Nephron progenitor cell (in vitro differentiated cells): ENCODE results near the gene IFI44L.

ENCODE experiments used
- DNase-seq: peaks from one replicate; pipeline ENCODE4 v3.0.0; 2021
- H3K27ac Mint-ChIP-seq: 2 replicates; pipeline ENCODE4 v1.8.0; 2021; ENCODE audit warnings: mild to moderate bottlenecking, moderate library complexity, mixed read lengths
- H3K27me3 Mint-ChIP-seq: 2 replicates; pipeline ENCODE4 v1.8.0; 2021; ENCODE audit warnings: mild to moderate bottlenecking, low read depth, mixed read lengths; ENCODE audit not compliant: poor library complexity
- H3K36me3 Mint-ChIP-seq: 2 replicates; pipeline ENCODE4 v1.8.0; 2021; ENCODE audit warnings: low read depth, mixed read lengths
- H3K4me1 Mint-ChIP-seq: 2 replicates; pipeline ENCODE4 v1.8.0; 2021; ENCODE audit warnings: mixed read lengths
- H3K4me3 Mint-ChIP-seq: 2 replicates; pipeline ENCODE4 v1.8.0; 2021; ENCODE audit warnings: mild to moderate bottlenecking, moderate library complexity, mixed read lengths
- H3K9me3 Mint-ChIP-seq: 2 replicates; pipeline ENCODE4 v1.8.0; 2021; ENCODE audit warnings: mild to moderate bottlenecking, moderate library complexity, mixed read lengths
- TF ChIP-seq, protein P1 (sequence below): fragments of 200-600 bp; sonication (generic); IDR thresholded peaks from 2 replicates; pipeline ENCODE4 v1.5.0; 2021; ENCODE audit warnings: antibody characterized with exemption

The IFI44L gene

DNA sequence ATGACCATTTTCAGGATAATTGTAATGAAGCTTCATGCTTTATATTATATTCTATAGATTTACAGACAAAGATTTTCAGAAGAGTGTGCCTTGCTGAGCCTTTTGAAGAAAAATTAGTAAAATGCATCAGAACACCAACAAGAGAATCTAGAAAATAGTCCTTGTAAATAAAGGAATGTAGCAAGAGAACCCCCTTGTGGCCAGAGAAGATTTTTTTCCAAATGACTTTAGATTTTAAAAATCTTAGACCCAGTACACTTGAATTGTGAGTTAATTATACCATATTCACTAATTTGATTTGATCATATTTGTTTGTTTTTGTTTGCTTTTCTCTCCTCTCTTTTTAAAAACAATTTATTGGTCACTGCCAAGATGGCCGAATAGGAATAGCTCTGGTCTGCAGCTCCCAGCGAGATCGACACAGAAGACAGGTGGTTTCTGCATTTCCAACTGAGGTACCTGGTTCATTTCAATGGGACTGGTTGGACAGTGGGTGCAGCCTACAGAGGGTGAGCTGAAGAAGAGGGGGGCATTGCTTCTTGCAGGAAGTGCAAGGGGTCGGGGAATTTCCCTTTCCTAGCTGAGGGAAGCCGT lies 12.8 kb upstream of the IFI44L start:
- H3K27ac Mint-ChIP-seq = no peak overlapping the region
- no peak overlapping the region for H3K4me3 Mint-ChIP-seq
- no peaks in the 10 kb centered on the region for H3K9me3 Mint-ChIP-seq
- no peak for DNase-seq
- no peaks in the 10 kb centered on the region for H3K27me3 Mint-ChIP-seq
- TF ChIP-seq, protein P1, sequence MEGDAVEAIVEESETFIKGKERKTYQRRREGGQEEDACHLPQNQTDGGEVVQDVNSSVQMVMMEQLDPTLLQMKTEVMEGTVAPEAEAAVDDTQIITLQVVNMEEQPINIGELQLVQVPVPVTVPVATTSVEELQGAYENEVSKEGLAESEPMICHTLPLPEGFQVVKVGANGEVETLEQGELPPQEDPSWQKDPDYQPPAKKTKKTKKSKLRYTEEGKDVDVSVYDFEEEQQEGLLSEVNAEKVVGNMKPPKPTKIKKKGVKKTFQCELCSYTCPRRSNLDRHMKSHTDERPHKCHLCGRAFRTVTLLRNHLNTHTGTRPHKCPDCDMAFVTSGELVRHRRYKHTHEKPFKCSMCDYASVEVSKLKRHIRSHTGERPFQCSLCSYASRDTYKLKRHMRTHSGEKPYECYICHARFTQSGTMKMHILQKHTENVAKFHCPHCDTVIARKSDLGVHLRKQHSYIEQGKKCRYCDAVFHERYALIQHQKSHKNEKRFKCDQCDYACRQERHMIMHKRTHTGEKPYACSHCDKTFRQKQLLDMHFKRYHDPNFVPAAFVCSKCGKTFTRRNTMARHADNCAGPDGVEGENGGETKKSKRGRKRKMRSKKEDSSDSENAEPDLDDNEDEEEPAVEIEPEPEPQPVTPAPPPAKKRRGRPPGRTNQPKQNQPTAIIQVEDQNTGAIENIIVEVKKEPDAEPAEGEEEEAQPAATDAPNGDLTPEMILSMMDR = peak; percentile 58
- no peaks in the 10 kb centered on the region for H3K36me3 Mint-ChIP-seq
- H3K4me1 Mint-ChIP-seq = peaks cover 6% of the 10 kb centered on the region

DNA sequence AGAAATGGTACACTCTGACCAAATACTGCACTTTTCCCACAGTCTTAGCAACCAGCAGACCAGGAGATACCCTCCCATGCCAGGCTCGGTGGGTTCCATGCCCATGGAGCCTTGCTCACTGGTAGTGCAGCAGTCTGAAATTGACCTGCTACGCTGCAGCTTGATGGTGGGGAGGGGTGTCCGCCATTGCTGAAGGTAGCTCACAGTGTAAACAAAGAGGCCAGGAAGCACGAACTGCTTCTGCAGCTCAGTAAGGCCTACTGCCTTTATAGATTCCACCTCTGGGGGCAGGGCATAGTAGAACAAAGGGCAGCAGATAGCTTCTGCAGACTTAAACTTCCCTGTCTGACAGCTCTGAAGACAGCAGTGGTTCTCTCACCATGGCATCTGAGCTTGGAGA lies 12.3 kb upstream of the IFI44L start:
- Mint-ChIP-seq H3K36me3 (no peaks in the 10 kb centered on the region), H3K4me1 (peaks cover 6% of the 10 kb centered on the region), H3K27ac (no peak overlapping the region), H3K27me3 (no peaks in the 10 kb centered on the region), H3K4me3 (no peak overlapping the region), H3K9me3 (no peaks in the 10 kb centered on the region)
- TF ChIP-seq, protein P1 = no peak
- no peak for DNase-seq

DNA sequence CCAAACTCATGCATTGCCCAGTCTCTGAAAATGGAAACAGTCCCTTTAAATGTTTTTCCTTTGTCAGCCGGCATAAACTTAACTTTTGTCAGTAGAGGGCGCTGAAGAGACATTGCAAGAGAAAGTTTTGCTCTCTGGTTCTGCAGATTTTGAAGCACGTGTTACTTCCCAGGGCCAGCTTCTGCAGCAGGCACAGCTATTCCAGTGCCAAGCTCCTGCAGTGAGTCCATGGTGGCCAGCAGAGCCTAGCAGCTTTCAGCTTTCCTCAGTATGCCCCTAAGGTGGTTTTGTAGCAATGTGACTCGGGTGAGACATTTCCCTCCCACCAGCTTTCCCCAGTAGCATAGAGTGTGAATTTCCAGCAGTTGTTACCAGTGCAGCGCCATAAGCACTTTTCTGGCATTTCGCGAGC lies 2.6 kb upstream of the IFI44L start:
- H3K4me3 Mint-ChIP-seq = no peak overlapping the region
- peaks cover 12% of the 10 kb centered on the region for H3K27me3 Mint-ChIP-seq
- H3K27ac Mint-ChIP-seq = no peak overlapping the region
- H3K4me1 Mint-ChIP-seq = peaks cover 6% of the 10 kb centered on the region
- H3K36me3 Mint-ChIP-seq = no peaks in the 10 kb centered on the region
- TF ChIP-seq, protein P1 = peak; percentile 88
- no peaks in the 10 kb centered on the region for H3K9me3 Mint-ChIP-seq
- peak; percentile 56 for DNase-seq

DNA sequence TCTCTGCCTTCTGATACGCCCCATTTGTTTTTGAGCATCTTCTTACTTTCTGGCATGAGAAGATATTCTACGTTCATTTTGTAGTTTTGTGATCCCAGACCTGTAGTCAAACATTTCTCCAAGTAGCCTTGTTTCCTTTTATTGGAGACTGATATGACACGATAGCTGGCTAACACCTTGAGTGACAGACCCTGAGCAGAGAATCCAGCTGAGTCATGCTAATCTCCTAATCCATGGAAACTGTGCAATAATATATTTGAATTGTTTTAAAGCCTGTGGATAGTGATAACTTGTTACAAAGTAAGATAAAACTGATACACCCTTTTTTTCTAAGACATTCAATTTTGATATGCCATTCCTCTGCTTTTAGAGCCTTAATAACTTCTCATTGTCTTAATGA lies 1.2 kb upstream of the IFI44L start:
- Mint-ChIP-seq H3K27me3 (peaks cover 13% of the 10 kb centered on the region), H3K27ac (no peak overlapping the region), H3K9me3 (no peaks in the 10 kb centered on the region), H3K4me3 (no peak overlapping the region), H3K36me3 (no peaks in the 10 kb centered on the region), H3K4me1 (peaks cover 6% of the 10 kb centered on the region)
- DNase-seq = no peak
- TF ChIP-seq, protein P1 = no peak

DNA sequence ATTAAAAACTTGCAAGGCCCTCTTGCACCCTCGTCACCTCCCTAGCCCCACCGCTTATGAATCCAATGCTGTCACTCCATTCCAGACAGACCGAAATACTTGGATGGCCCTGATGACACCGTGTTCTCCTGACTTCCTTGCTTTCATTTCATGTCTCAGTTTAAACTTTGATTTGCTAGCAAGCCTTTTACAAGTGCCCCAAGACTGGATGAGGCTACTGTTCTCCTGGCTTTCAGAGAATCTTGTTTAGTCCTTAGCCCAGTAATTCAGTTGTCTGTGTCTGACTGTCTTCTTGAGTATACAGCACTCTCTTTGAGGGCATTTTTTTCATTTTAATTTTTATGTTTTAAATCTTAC lies 824 bp upstream of the IFI44L start:
- Mint-ChIP-seq H3K9me3 (no peaks in the 10 kb centered on the region), H3K4me3 (no peak overlapping the region), H3K27me3 (peaks cover 15% of the 10 kb centered on the region), H3K4me1 (peaks cover 6% of the 10 kb centered on the region), H3K27ac (no peak overlapping the region), H3K36me3 (no peaks in the 10 kb centered on the region)
- no peak for DNase-seq
- TF ChIP-seq, protein P1 = no peak

DNA sequence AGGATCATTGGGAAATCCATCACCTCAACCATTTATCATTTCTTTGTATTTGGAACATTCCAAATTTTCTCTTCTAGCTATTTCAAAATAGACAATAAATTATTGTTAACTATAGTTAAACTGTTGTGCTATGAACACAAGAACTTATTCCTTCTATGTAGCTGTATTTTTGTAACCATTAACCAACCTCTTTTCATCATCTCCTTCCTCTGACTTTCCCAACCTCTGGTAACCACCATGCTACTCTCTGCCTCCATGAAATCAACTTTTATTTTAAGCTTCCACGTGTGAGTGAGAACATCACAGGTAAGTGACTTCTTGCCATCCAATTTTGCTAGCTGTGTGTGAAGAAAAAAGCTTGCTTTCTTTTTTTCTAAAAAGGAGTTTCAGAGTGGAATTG lies 418 bp downstream of the IFI44L start:
- TF ChIP-seq, protein P1 = no peak
- H3K36me3 Mint-ChIP-seq = no peaks in the 10 kb centered on the region
- H3K9me3 Mint-ChIP-seq = no peaks in the 10 kb centered on the region
- DNase-seq = no peak
- no peak overlapping the region for H3K4me3 Mint-ChIP-seq
- no peak overlapping the region for H3K27ac Mint-ChIP-seq
- H3K4me1 Mint-ChIP-seq = peaks cover 6% of the 10 kb centered on the region
- H3K27me3 Mint-ChIP-seq = peaks cover 11% of the 10 kb centered on the region
